NCI-H146 (cell line): ENCODE measurements around the gene GPHB5.
"Not testable (repeated sequence)": the region's sequence is repeated elsewhere in the genome, so short reads cannot be mapped to it uniquely, and the experiment has no call there.

Source experiments
- DNase-seq: peaks from one replicate; lab custom pipeline; 2025; lab: John Stamatoyannopoulos, UW

The GPHB5 gene

DNA sequence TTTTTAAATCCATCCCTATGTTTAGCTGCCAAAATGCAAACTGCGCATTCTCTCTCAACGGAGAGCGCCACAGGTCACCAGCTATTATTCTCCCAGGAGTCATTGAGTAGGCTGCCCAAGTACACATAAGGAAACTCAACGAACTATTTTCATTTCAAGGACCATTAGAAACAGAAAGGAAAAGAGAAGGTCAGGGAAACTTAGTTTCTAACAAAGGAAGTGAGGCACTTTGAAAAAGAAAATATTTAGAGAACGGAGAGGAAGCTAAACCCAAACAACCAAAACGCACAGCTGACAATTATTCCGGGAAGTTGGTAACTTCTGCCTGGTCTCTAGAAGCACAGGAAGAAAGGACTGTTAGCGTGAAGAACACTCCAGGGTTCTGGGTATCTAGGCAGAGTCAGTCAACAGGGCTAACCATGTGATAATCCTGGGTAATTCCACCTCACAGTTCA is 23.5 kb downstream of the GPHB5 start:
- no peak for DNase-seq

DNA sequence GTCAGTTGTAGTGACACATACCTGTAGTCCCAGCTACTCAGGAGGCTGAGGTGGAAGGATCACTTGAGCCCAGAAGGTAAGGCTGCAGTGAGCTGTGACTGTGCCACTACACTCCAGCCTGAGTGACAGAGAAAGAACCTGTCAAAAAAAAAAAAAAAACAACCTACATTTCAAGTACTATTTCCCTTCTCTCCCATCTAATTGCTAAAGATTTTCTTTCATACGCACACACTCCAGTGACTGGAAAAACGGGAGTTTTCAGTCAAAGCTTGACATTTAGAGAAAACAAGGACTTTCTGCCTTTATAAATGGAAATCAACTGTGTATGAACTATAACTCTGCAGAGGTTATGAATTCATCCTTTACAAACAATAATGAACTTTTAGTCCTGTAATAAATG is 25.9 kb downstream of the GPHB5 start:
- DNase-seq = no peak

DNA sequence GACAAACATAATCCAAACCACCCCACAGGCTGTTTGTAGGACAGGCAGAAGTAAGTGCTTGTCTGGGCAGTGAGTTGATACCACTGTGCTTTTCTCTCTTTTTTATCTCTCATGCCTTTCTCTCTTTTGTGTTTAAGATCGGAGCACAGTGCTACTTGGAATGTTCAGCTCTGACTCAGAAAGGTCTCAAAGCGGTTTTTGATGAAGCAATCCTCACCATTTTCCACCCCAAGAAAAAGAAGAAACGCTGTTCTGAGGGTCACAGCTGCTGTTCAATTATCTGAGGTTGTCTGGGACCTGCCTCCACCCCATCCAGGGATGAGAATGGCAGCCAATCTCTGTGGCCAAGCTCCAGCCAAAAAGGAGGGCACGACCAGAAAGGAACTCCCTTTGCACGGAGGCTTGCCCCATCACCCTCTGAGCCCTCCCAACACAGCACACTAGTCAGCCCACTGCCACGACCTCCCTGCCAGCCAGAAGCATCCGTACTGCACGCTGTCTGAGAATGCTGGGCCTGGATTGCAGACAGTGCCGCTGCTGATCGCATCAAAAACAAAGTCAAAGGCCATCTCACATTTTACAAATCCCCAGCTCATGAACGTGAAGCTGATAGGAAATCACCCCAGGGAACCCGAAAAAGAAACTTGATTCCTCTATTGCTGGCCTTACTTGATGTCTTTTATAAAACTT is 27.8 kb downstream of the GPHB5 start:
- no peak for DNase-seq

DNA sequence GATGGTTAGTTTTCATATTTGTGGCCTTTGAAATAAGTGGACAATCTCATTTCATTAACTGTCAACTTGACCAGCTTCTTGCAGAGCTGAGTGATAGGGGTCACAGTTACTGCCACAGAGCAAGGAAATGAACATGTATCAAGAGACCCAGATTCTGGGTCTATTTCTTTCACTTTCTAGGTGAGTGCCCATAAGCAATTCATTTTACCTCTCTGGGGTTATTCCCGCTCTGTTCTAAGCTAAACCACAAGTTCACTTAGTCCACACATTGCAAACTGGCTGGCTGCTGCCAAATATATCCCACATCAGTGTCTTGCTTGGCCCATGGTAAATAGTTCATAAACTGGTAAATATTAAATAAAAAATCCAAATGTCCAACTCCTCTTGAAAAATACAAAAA is 29.9 kb downstream of the GPHB5 start:
- no peak for DNase-seq

DNA sequence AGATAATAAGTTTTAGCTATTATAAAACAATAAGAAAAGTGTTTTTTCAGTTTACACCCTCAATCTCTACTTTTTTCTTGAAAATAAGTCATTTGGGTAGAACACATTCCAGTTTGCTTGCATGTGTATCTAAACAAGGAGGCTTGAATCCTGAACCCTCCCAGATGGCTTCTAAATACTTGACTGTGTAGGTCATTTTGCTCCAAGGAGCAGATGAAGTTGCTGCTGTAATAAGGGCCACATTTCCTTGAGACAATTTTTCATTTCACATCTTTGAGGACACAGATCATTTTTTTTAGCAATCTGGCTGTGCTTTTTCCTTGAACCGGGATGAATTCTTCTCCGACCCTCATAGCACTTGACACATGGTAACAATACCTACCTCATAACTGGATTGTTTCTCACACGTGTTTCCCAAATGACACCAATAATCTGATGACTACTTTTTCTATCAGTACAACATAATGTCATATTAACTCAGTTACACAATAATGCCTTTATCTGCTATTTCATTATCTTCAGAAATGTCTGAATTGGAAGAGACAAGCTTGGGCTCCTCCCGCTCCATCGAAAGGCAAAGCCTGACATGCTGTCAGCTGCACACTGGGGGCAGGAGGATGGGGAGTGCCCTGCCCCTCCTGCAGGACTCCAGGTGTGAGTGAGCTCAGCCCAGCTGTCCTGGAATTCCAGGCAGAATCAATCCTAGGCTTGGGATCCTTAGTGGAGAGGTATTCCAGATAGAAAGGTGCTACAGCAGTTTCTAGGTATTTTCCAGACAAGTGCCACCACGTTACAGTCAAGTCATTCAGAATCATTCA is 30.9 kb downstream of the GPHB5 start:
- peak; percentile 5 for DNase-seq

DNA sequence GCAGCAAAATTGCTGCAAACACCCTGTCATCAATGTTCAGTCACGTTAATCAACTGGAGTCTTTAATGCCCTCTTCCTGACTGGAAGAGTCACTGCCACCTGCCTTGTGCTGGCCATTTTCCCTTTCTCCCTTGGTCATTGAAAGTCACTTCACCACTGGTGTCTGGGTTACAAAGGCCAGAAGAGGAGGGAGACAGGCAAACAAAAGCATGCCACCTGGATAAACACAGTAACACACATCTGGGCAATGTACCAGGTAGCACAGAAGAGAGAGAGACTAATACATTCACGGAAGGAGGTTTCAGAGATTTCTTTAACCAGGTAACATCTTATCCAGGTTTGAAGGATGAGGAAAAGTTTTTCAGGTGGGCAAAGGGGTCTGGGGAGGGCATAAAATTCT is 32.7 kb downstream of the GPHB5 start:
- DNase-seq = peak; percentile 94

DNA sequence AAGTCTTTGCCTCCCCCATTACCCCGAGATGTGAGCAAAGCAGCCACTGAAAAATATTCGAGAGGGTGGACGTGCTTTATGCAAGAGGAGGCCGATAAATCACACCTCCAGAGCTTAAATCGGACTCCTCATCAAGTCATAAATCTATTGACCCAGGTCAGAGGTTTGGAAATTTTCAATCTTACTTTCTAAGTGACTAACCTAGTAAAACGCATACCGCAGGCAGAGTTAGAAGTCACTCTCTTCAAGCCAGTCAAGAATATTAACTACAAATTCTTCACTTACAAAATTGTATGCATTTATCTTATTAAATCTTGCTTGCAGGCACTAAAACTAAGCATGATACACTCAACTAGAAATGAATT is 34.9 kb downstream of the GPHB5 start:
- no peak for DNase-seq

DNA sequence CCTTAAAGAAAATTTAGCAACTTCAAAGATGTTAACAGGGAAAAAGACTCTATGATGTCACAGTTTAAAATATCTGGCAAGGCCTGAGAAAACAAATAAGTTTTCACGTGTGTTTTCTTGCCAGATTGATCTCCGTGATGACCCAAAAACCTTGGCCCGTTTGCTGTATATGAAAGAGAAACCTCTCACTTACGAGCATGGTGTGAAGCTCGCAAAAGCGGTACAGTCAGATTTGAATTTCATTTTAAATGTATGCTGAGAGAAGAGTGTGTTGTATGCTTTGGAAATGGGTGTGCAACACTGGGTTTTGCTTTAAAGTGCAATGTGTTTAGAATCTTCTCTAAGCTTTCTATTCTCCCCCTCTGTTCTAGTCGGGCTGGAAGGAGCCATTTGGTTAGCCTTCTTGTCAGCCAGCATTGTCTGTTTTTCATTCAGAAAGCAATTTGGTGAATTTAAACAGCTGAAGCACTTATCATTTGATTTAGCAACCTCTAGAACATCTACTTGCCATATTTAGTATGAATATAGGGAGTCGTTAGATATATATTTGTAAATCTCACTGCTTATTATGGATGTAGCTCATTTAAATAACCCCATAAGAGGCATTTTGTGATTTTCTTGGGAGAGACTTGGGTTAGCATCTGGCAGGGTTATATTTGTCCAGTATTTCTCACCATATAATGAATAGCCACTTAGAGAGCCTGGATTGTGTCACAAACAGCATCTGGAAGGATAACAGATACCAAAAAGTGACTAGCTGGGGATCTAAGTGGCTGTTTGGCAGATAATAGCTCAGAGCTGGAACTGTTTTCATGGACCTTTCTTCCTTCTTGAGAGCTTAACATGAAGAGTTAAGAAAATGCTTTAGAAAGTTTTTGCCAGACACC is 35.5 kb downstream of the GPHB5 start:
- DNase-seq = no peak

DNA sequence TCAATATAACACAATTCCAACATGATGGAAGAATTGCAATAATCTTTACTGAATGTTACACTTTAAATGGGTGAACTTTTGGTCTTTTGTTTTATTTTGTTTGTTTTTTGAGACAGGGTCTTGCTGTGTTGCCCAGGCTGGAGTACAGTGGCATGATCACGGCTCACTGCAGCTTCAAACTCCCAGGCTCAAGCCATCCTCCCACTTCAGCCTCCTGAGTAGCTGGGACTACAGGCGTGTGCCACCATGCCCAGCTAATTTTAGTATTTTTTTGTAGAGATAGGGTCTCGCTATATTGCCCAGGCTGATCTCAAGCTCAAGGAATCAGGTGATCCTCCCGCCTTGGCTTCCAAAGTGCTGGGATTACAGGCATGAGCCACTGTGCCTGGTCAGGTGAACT is 38.8 kb downstream of the GPHB5 start:
- DNase-seq = not testable (repeated sequence)

DNA sequence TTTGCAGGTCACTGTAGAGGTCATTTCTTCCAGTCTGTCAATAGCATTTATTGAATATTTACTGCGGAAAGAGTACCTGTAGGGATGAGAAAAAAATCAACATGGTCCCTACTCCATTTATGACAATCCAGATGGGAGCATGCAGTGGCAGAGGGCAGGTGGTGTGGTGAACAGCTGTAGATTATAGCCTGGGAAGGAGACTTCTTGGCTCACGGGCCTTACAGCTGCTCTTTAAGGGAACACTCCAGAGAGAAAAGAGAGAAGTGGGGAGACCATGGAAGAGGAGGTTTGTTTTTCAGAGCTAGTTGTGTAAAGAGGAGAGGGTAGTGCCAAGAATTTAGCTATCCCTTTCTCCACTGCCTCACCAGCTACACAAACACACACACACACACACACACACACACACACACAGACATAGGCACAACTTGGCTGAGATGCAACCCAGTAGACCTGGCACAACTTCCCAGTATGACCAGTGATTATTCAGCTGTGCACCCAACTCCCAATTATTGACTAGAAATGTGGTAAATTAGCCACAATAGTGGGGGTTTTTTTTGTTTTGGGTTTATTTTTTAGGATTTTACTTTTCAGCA is 41.0 kb downstream of the GPHB5 start:
- peak; percentile 80 for DNase-seq

DNA sequence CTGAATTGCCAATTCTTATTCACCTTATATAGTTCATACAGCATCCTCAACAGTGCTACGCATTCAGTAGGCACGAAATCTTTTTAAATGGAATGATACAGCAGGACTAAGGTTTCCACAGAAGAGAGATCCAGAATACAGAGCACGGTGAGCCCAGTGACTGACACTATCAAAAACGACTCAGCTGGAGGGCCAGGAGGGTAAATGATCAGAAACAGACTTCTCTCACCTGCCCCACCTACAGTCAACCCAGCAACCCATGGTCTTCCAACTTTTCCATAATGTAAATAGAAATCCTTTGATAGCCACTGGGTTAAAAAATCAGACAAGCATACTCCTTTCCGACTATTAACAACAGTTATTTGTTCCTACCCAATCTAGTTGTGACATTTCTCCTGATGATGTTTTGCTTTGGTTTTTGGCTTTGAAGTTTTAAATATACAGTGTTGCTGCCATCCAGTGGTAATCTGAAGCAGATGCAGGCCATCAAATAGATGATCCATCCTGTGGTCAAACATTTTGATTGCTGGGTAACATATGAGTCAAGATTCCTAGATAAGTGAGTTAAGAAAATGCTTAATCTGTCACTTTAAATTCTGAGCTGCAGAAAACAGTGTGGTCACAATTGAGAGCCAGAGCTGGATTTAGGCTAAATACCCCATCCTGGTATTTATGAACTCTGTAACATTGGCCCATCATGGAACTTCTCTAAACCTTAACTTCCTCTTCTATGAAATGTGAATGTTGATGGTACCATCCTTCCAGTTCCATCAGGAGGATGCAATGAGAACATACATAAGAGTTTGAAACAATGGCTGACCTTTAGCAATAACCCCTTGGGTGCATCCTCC is 42.0 kb downstream of the GPHB5 start:
- peak; percentile 71 for DNase-seq

DNA sequence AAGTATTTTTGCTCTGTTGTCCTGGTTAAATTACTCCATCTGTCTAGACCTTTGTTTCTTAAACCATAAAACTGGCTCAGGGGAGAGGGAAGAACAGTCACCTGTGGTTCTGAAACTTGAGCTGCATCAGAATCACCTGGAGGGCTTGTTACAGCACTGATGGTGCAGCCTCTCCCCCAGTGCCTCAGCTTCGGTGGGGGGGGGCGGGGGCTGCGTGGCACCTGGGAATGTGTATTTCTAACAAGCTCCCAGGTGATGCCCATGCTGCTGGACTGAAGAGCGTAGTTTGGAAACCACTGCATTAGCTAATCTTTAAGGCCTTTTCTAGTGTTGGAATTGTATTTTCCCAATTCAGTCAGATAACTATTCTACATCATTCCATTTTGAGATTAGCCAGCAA is 42.7 kb downstream of the GPHB5 start:
- peak; percentile 83 for DNase-seq

DNA sequence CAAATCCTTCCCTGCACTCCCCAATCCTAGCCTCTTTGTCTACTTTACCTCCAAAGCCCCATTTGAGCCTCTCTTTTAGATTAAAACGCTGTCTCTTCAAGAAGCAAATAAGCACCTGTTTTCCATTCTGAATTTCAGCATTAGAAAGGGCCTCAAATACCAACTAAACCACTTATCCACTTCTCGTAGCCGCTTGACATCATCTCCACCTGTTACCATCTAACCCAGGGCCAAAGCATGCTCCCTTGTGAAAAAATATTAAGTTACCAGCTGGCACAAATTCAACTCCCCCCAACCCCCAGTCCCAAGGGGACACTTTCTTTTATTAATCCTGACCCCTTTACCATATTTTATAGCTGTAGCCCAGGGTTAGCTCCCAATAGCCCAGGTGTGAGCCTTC is 43.1 kb downstream of the GPHB5 start:
- peak; percentile 79 for DNase-seq

DNA sequence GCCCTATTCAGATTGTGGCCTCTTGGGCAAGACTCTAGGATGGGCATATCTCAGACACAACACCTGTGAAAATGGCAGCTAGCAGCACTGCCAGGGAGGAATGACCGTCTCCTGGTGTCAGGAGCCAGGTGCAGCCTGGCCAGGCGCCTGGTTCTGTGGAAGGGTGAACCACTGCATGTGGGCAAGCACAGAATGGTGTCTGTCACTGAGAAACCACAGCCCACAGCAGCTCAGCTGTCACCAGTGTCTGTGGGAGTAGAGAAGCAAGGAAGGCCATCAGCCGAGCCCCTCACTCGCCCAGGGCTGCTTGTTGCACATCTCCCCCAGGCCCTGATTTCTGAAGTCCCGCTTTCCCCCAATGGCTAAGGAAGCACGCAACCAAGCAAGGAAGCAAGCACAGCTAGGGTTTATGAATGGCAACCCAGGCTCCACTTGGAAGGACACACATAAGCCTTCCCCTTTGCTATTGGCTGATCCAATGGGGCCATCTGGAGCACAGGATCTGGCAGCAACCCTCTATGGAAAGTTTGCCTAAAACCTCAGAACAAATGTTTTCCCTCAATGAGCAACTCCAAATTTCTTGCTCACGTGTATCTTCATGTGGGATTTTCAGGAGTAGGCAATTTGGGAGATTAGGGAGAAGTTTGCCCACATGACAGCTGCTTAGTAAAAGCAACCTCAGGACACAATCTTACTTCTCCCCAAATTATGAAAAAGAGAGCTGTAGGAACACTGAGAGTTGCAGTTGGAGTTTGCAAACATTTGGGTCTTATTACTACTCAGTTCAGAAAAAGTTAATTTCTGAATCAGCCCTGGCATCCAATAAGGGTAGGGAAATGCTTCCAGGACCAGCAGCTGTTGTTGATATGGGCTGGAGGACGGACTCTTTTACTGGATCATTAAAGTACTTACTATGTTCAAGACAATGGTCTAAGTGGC is 44.7 kb downstream of the GPHB5 start:
- DNase-seq = no peak

DNA sequence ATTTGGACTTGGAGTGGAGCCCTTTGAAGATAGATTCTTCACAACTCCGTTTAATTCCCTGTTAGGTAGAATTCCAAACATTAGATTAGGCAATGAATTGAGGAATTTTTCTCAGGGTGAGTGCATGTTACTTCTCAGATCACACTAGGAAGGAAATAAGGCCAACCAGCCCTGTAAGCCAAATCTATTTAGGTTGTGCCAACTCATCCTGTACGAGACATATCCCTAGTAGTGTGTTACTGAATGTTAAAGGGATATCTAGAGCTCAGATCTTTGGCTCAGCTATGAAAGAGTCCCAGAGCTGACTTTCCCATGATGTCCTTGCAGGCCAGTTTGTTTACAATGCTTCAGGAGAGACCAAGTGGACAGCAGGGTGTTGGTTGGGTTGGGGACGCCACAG is 45.6 kb downstream of the GPHB5 start:
- DNase-seq = no peak

DNA sequence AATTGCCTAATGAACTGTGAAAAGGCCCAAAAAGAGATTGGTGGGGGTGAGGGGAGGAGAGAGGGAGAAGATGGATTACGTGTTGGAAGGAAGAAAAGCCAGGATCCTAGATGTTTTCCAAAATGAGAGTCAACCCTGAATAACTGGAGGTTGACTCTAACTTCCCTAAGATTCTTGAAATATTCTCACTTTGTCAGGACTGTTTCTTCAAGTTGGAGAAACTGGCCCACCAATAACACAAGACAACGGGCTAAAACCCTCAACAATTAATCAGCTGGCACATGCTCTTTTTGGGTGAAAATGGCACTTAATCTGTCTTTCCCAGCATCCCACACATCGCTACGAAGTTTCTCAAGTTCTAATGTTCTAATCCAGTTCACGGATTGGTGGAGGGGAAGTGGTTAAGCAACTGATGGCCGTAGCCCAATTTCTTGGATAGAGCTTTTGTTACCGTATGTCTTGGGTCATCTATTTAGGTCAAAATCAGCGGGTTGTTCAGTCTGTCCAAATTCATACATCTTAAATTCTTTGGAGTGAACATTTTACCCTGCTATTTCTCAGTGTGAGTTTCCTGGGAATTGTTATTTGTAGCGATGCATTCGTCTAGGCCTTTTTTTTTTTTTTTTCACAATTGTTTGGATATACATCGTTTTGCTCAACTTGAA is 49.0 kb downstream of the GPHB5 start:
- DNase-seq = no peak

DNA sequence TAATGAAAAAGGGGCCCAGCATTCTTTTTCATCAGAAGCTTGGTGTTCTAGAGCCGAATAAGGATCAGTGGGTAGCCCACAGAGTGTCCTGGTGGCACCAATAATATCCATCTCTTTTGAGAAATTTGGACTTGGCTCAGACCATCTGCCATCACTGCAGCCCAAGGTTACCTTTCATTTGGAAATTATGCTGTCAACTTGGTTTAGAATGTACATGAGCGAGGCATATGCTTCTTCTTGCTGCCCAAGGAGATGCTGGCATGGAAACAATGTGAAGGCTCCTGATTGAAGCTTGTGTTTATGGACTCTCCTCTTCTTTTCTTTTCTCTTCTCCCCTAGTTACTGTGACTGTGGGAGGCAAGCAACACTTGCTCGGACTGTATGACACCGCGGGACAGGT is 50.0 kb downstream of the GPHB5 start:
- no peak for DNase-seq

DNA sequence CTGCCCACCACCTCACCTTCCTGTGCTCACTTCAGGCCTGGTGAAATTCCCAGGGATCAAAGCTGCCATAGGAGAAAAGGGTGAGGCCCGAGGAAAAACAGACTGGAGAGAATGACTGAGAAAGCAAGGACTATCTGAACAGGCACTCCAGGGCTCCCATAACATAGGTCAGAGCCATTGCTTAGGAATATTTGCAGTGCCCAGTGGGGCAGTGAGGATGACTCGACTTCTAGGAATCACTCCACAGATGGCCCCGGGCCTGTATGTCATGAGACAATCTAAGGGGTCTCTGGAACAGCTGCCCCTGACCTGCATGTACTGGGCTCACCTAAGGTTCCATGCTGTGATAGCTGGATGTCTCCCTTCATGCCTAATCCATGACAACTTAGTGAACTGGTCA is 51.6 kb downstream of the GPHB5 start:
- no peak for DNase-seq

DNA sequence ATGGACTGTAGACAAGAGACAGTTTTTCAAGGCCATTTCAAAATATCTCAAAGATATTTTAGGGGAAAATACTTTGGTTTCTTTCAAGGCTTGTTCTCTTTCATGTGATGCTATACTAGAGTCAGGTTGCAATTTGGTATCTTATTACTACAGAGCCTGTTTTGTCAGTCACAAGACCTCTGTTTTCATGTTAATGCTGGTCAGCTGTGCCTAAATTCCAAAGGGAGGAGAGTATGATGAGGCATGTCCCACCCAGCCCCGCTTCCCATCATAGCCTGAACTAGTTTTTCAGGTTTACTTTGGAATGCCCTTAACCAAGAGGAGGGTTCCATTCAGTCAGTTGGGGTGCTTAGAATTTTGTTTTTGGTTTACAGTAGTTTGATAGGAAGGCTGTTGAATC is 52.6 kb downstream of the GPHB5 start:
- DNase-seq = no peak
